H1 (cell line): Measurements from ENCODE around the gene ALDH3B1. TPM values are rescaled to one million over a fixed set of nuclear protein-coding genes. Genes with fewer than 3 reads are reported as not detected.

Experiments
- CTCF ChIA-PET: fragments of 300-600 bp; sonication (Branson Sonifier 250); formaldehyde crosslinking; loops from one replicate; lab custom pipeline; 2021; ENCODE audit not compliant: partially characterized antibody; lab: Charles Lee
- POLR2A ChIA-PET: fragments of 300-600 bp; sonication (Branson Sonifier 250); formaldehyde crosslinking; loops from one replicate; lab custom pipeline; 2021; ENCODE audit warnings: inconsistent platforms; ENCODE audit not compliant: partially characterized antibody; lab: Charles Lee
- DNase-seq, 2 experiments: peaks; one replicate each; pipeline versions ENCODE4 v3.0.0 to v3.0.0-alpha.2; 2010 to 2022; ENCODE audit warnings: low spot score in 2 of 2, low read depth in 1 of 2, mixed read lengths in 1 of 2
- FAIRE-seq: peaks from 2 replicates; lab custom pipeline; 2011; peaks lifted over from hg19 to GRCh38; lab: Jason Lieb, UNC
- H2AFZ ChIP-seq: 2 replicates; pipeline ENCODE4 v1.8.1; 2012; ENCODE audit warnings: low read length, inconsistent platforms
- H2AK5ac ChIP-seq: 2 replicates; pipeline ENCODE4 v1.6.1; 2013; ENCODE audit warnings: low read depth, low read length
- H2BK120ac ChIP-seq: replicated peaks from 2 replicates; pipeline ENCODE3; 2013; ENCODE audit warnings: low read depth, low read length, inconsistent platforms
- H2BK12ac ChIP-seq: 2 replicates; pipeline ENCODE4 v1.6.1; 2013; ENCODE audit warnings: low read depth, low read length
- H2BK15ac ChIP-seq: 2 replicates; pipeline ENCODE4 v1.6.1; 2013; ENCODE audit warnings: low read length
- H2BK20ac ChIP-seq: 2 replicates; pipeline ENCODE4 v1.6.1; 2013; ENCODE audit warnings: low read length
- H2BK5ac ChIP-seq: 2 replicates; pipeline ENCODE4 v1.6.1; 2013; ENCODE audit warnings: low read depth, low read length
- H3K14ac ChIP-seq: 2 replicates; pipeline ENCODE4 v1.6.1; 2013; ENCODE audit warnings: inconsistent platforms; ENCODE audit not compliant: insufficient read length
- H3K18ac ChIP-seq: 2 replicates; pipeline ENCODE4 v1.6.1; 2013; ENCODE audit warnings: low read length; ENCODE audit errors: extremely low read depth
- H3K23ac ChIP-seq: 2 replicates; pipeline ENCODE4 v1.6.1; 2013; ENCODE audit warnings: inconsistent platforms; ENCODE audit not compliant: insufficient read length
- H3K23me2 ChIP-seq: 2 replicates; pipeline ENCODE4 v1.6.1; 2013; ENCODE audit warnings: low read depth, low read length
- H3K27ac ChIP-seq: 2 replicates; pipeline ENCODE4 v1.6.1; 2011; ENCODE audit warnings: low read depth, low read length, inconsistent platforms
- H3K27me3 ChIP-seq, 4 experiments: replicated peaks in 1 of 4; 1 replicate in 1 of 4; 2 replicates in 3 of 4; pipeline versions ENCODE4 v1.6.1 to v1.8.1; 2011 to 2013; ENCODE audit warnings: low read length in 3 of 4, mild to moderate bottlenecking in 3 of 4, inconsistent platforms in 2 of 4, mixed read lengths in 2 of 4, moderate library complexity in 1 of 4; ENCODE audit not compliant: control insufficient read depth in 3 of 4, insufficient read depth in 3 of 4; ENCODE audit errors: extremely low read depth in 1 of 4
- H3K36me3 ChIP-seq, 4 experiments: 2 replicates each; pipeline versions ENCODE4 v1.6.1 to v1.8.1; 2011 to 2013; ENCODE audit warnings: mild to moderate bottlenecking in 4 of 4, low read length in 3 of 4, moderate library complexity in 2 of 4, control low read depth in 1 of 4, inconsistent platforms in 1 of 4; ENCODE audit not compliant: insufficient read depth in 4 of 4, control insufficient read depth in 2 of 4
- H3K4ac ChIP-seq: replicated peaks from 2 replicates; pipeline ENCODE3; 2013; ENCODE audit warnings: low read length, low read depth, mixed read lengths, inconsistent platforms; ENCODE audit not compliant: insufficient read length
- H3K4me1 ChIP-seq, 4 experiments: replicated peaks in 1 of 4; 1 replicate in 1 of 4; 2 replicates in 3 of 4; pipeline versions ENCODE4 v1.6.1 to v1.8.1; 2011 to 2013; ENCODE audit warnings: low read length in 3 of 4, inconsistent platforms in 2 of 4, mixed read lengths in 1 of 4; ENCODE audit not compliant: insufficient read depth in 4 of 4, control insufficient read depth in 3 of 4
- H3K4me2 ChIP-seq, 2 experiments: 2 replicates each; pipeline versions ENCODE4 v1.6.1 to v1.8.1; 2011 to 2013; ENCODE audit warnings: low read depth in 2 of 2, low read length in 2 of 2, control low read depth in 1 of 2, inconsistent platforms in 1 of 2, mild to moderate bottlenecking in 1 of 2; ENCODE audit not compliant: insufficient read depth in 1 of 2
- H3K4me3 ChIP-seq, 4 experiments: fragments of 200-600, 300-600 bp in 1 of 4; sonication (generic), shearing (Covaris generic), sonication (Bioruptor Twin) in 1 of 4; 2 replicates each; pipeline versions ENCODE4 v1.5.1 to v1.8.1; 2011 to 2016; ENCODE audit warnings: low read length in 4 of 4, low read depth in 3 of 4, control low read depth in 2 of 4, inconsistent platforms in 2 of 4, mild to moderate bottlenecking in 2 of 4, mixed read lengths in 1 of 4, moderate library complexity in 1 of 4; ENCODE audit not compliant: insufficient read depth in 2 of 4; ENCODE audit errors: extremely low read depth in 1 of 4
- H3K56ac ChIP-seq: replicated peaks from 2 replicates; pipeline ENCODE3; 2013; ENCODE audit warnings: low read depth, mild to moderate bottlenecking, mixed read lengths, low read length, inconsistent platforms; ENCODE audit not compliant: insufficient read length
- H3K79me1 ChIP-seq: 2 replicates; pipeline ENCODE4 v1.6.1; 2013; ENCODE audit warnings: low read depth, low read length, control low read depth
- H3K79me2 ChIP-seq, 2 experiments: 2 replicates each; pipeline versions ENCODE4 v1.6.1 to v1.8.1; 2012 to 2013; ENCODE audit warnings: low read length in 2 of 2, mild to moderate bottlenecking in 2 of 2, inconsistent platforms in 1 of 2; ENCODE audit not compliant: insufficient read depth in 2 of 2, control insufficient read depth in 1 of 2
- H3K9ac ChIP-seq, 4 experiments: replicated peaks in 1 of 4; 1 replicate in 1 of 4; 2 replicates in 3 of 4; pipeline versions ENCODE4 v1.6.1 to v1.8.1; 2011 to 2013; ENCODE audit warnings: low read depth in 3 of 4, low read length in 3 of 4, control low read depth in 2 of 4, mild to moderate bottlenecking in 2 of 4, moderate library complexity in 2 of 4, inconsistent platforms in 1 of 4; ENCODE audit errors: extremely low read depth in 1 of 4
- H3K9me3 ChIP-seq, 2 experiments: 2 replicates each; pipeline versions ENCODE4 v1.6.1 to v1.8.1; 2012 to 2013; ENCODE audit warnings: mild to moderate bottlenecking in 2 of 2, moderate library complexity in 2 of 2, control low read depth in 1 of 2, inconsistent platforms in 1 of 2, low read depth in 1 of 2, low read length in 1 of 2, mixed read lengths in 1 of 2; ENCODE audit not compliant: insufficient read depth in 2 of 2
- H4K20me1 ChIP-seq, 2 experiments: replicated peaks in 1 of 2; 2 replicates each; pipeline versions ENCODE3 to v1.8.1; 2011 to 2013; ENCODE audit warnings: inconsistent platforms in 2 of 2, low read length in 2 of 2, mild to moderate bottlenecking in 1 of 2; ENCODE audit not compliant: insufficient read depth in 2 of 2, control insufficient read depth in 1 of 2
- H4K5ac ChIP-seq: 2 replicates; pipeline ENCODE4 v1.6.1; 2013; ENCODE audit warnings: low read length, low read depth, mixed read lengths, inconsistent platforms; ENCODE audit not compliant: insufficient read length
- H4K8ac ChIP-seq: 2 replicates; pipeline ENCODE4 v1.8.0; 2013; ENCODE audit warnings: mild to moderate bottlenecking, moderate library complexity, low read length, inconsistent platforms; ENCODE audit not compliant: insufficient read depth; ENCODE audit errors: extremely low read depth
- H4K91ac ChIP-seq: replicated peaks from 2 replicates; pipeline ENCODE3; 2013; ENCODE audit warnings: low read length, mixed read lengths, inconsistent platforms; ENCODE audit not compliant: insufficient read length
- GABPA ChIP-seq: IDR thresholded peaks from 2 replicates; pipeline ENCODE4 v1.6.1; 2011; ENCODE audit warnings: mild to moderate bottlenecking, low read length, moderate library complexity, borderline replicate concordance; ENCODE audit not compliant: insufficient read depth
- RAD21 ChIP-seq, 2 experiments: IDR thresholded peaks in 1 of 2; conservative IDR thresholded peaks in 1 of 2; 2 replicates each; pipeline ENCODE4 v1.6.1; 2011; ENCODE audit warnings: low read depth in 2 of 2, low read length in 2 of 2, improper control_type of control experiment in 1 of 2, inconsistent platforms in 1 of 2, mild to moderate bottlenecking in 1 of 2, moderate library complexity in 1 of 2
- WGBS, 2 experiments: shearing (Covaris generic) in 1 of 2; methylation state at CpG; one replicate each; pipeline versions ENCODE4 v1.1.6 to v1.1.7; 2013 to 2015; ENCODE audit warnings: low lambda C conversion rate in 2 of 2, mixed read lengths in 2 of 2, inconsistent platforms in 1 of 2, low coverage in 1 of 2, missing lambda C conversion rate in 1 of 2; ENCODE audit not compliant: insufficient replicate concordance in 2 of 2, insufficient coverage in 1 of 2, insufficient read length in 1 of 2; ENCODE audit errors: extremely low coverage in 1 of 2, missing lambda C conversion rate in 1 of 2; 5-methylcytosine and 5-hydroxymethylcytosine counted together
- polyA plus RNA-seq, 7 experiments: library from polyadenylated mRNA; depleted of rRNA in 3 of 7; stranded (reverse) in 5 of 7; unstranded in 2 of 7; fragments of >200 nt in 5 of 7; fragments of 200-250 nt in 2 of 7; gene quantifications; 1 replicate in 5 of 7; 2 replicates in 1 of 7; 4 replicates in 1 of 7; pipeline versions ENCODE4 v1.2.1 to v1.2.3, GENCODE V29; 2011 to 2013; ENCODE audit warnings: missing spikeins in 2 of 7, mixed read lengths in 2 of 7
- total RNA-seq: library from RNA; stranded (reverse); fragmentation: NEBNext Ultra II Directional; extraction: Animal tissue kit (Norgen Biotek cat#: 25700); gene quantifications from 2 replicates; pipeline ENCODE4 v1.2.1, GENCODE V29; 2021

Gene ALDH3B1
- total and polyA plus RNA-seq, 2 of the 8 experiments (the other 6 are each of a cell fraction or from before 2014, with no cell fraction given), result 0.32 to 0.47 TPM

DNA sequence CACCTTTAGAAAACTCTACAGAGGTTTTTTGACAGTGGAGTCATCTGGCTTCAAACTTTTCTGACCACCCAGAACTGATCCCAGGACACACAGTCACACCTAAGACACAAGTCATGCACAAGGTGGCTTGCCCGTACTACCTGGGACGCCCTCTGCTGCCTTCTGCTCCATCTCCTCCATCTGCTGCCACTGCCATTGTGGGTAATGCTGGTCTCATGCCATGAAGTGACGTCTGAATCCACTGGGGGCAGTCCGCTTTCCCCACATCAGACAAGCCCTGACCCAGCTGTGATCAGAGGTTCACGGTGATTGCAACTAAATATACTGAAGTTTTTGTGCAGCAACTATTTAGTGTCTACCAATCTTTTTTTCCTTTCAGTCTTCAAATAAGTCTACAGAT lies 14.9 kb downstream of the ALDH3B1 start:
- 85% methylated on average over 5 of the region's 5 CpGs; no CpG with 5 or more reads in 1 of the 2 experiments for WGBS, 2 experiments
- Histone ChIP-seq H2BK12ac (no peak overlapping the region), H2BK20ac (no peak overlapping the region), H3K23me2 (no peaks in the 10 kb centered on the region), H3K9me3 (no peaks in the 10 kb centered on the region), H2BK120ac (no peak overlapping the region), H3K4ac (no peak overlapping the region), H3K79me1 (peaks cover 7% of the 10 kb centered on the region; the same call in 1 of the 2 replicates), H2AFZ (no peak overlapping the region), H3K79me2 (no peaks in the 10 kb centered on the region), H3K18ac (no peak overlapping the region), H3K27me3 (no peaks in the 10 kb centered on the region), H3K9ac (no peak overlapping the region), H3K23ac (no peak overlapping the region), H3K14ac (no peak overlapping the region), H3K4me3 (no peak overlapping the region), H3K4me2 (no peak overlapping the region), H4K5ac (no peak overlapping the region), H3K36me3 (no peaks in the 10 kb centered on the region), H4K20me1 (no peaks in the 10 kb centered on the region), H4K91ac (no peak overlapping the region), H2BK5ac (no peak overlapping the region), H2AK5ac (no peak overlapping the region), H3K56ac (no peak overlapping the region), H2BK15ac (no peak overlapping the region), H3K27ac (no peak overlapping the region), H3K4me1 (peaks cover 0 to 15% (median 9%) of the 10 kb centered on the region in 4 experiments; a peak in 5 of 7 replicates), H4K8ac (no peak overlapping the region)
- DNase-seq, result no peak
- no peak for FAIRE-seq
- ChIA-PET POLR2A (interaction anchor here (0.8 to 1.5 kb wide), 2 partner anchors 10 kb away, joined by 3 to 4 read pairs; no protein-coding TSS in a partner anchor), CTCF (interaction anchor here (0.9 to 1.9 kb wide), 5 partner anchors 13 to 138 kb away, joined by 3 to 5 read pairs (median 4); no protein-coding TSS in a partner anchor)
- no peak for TF ChIP-seq GABPA
- TF ChIP-seq RAD21 (IDR thresholded peaks at IDR 0.05 in 1 of 2, conservative IDR thresholded peaks at IDR 0.05 in 1 of 2; ENCODE audit: low read depth in 2 of 2, low read length in 2 of 2), result 0 out of 4 replicates have a peak, but pooled peaks of 1 of the 2 experiments have one; percentile 9
